Activated CD8-positive, alpha-beta memory T cell treated with anti-CD3 and anti-CD28 coated beads for 24 hours (primary cell): ENCODE data around the gene SPAG6.
A peak's percentile ranks its signal among the peaks of the same experiment; 100 is the strongest.
"Not testable (repeated sequence)": the region's sequence is repeated elsewhere in the genome, so short reads cannot be mapped to it uniquely, and the experiment has no call there.

Experiments
- DNase-seq: peaks from one replicate; pipeline ENCODE4 v3.0.0-alpha.2; 2020

Gene SPAG6

GRCh38 chr10:22345301-22346095 lies at the start of gene SPAG6:
SPAG6 (plus strand) TSS chr10:22345496; CDS start chr10:22345612, 116 bp downstream.
- DNase-seq, result peak; percentile 72

- no peak for DNase-seq
Observed at GRCh38 chr10:22301193-22301592, 44.1 kb upstream of the SPAG6 start.

GRCh38 chr10:22303461-22303860 lies 41.8 kb upstream of the SPAG6 start:
- no peak for DNase-seq

- no peak for DNase-seq
Observed at GRCh38 chr10:22305721-22306120, 39.6 kb upstream of the SPAG6 start.

- no peak for DNase-seq
Observed at GRCh38 chr10:22308390-22308789, 36.9 kb upstream of the SPAG6 start.

GRCh38 chr10:22309180-22310000 lies 35.9 kb upstream of the SPAG6 start:
- DNase-seq, result no peak

- DNase-seq, result not testable (repeated sequence)
Observed at GRCh38 chr10:22310012-22310411, 35.3 kb upstream of the SPAG6 start.

- DNase-seq, result no peak
Observed at GRCh38 chr10:22310928-22311327, 34.4 kb upstream of the SPAG6 start.

- no peak for DNase-seq
Observed at GRCh38 chr10:22314852-22315251, 30.4 kb upstream of the SPAG6 start.

GRCh38 chr10:22315455-22316285 lies 29.6 kb upstream of the SPAG6 start:
- no peak for DNase-seq

- DNase-seq, result peak; percentile 90
Observed at GRCh38 chr10:22316286-22317075, 28.8 kb upstream of the SPAG6 start, which contains the start of gene COMMD3. COMMD3 (plus strand) TSS chr10:22316388; CDS start chr10:22316418, 30 bp downstream.

GRCh38 chr10:22317076-22317370 lies 28.3 kb upstream of the SPAG6 start:
- DNase-seq, result no peak

- DNase-seq, result no peak
Observed at GRCh38 chr10:22317771-22318565, 27.3 kb upstream of the SPAG6 start.

- no peak for DNase-seq
Observed at GRCh38 chr10:22318772-22319171, 26.5 kb upstream of the SPAG6 start.

- no peak for DNase-seq
Observed at GRCh38 chr10:22319547-22319979, 25.7 kb upstream of the SPAG6 start.

- no peak for DNase-seq
Observed at GRCh38 chr10:22319980-22320558, 25.2 kb upstream of the SPAG6 start.

GRCh38 chr10:22320591-22321155 lies 24.6 kb upstream of the SPAG6 start, which contains the start of gene BMI1:
BMI1 (plus strand) TSS chr10:22321099; CDS start chr10:22326450, 5,351 bp downstream.
- peak; percentile 85 for DNase-seq

GRCh38 chr10:22321156-22321923 lies 24.0 kb upstream of the SPAG6 start:
- DNase-seq, result peak; percentile 89

GRCh38 chr10:22321924-22322640 lies 23.2 kb upstream of the SPAG6 start:
- DNase-seq, result peak; percentile 78
